Activated CD4-positive, alpha-beta T cell treated with anti-CD3 and anti-CD28 coated beads for 36 hours (primary cell): ENCODE results near the gene PLCB1. TPM values are rescaled to one million over a fixed set of nuclear protein-coding genes. Genes with fewer than 3 reads are reported as not detected.
"Not testable (repeated sequence)": the region's sequence is repeated elsewhere in the genome, so short reads cannot be mapped to it uniquely, and the experiment has no call there.

Experiments used
- ATAC-seq: fragments of 200-7000 bp; cut with Tn5 transposase; one replicate; pipeline ENCODE4 v1.10.0; 2021; ENCODE audit warnings: mild to moderate bottlenecking, moderate library complexity
- CTCF ChIA-PET: fragments of 350-600 bp; sonication (Branson Sonifier 250); formaldehyde crosslinking; loops from one replicate; lab custom pipeline; 2021; ENCODE audit warnings: antibody characterized with exemption; lab: Charles Lee
- POLR2A ChIA-PET: fragments of 350-600 bp; sonication (Branson Sonifier 250); formaldehyde crosslinking; loops from one replicate; lab custom pipeline; 2021; ENCODE audit warnings: antibody characterized with exemption, inconsistent platforms; lab: Charles Lee
- DNase-seq: peaks from one replicate; pipeline ENCODE4 v3.0.0-alpha.2; 2020
- H3K27ac Mint-ChIP-seq: one replicate; pipeline ENCODE4 v1.8.0; 2021; ENCODE audit warnings: mixed read lengths
- H3K27me3 Mint-ChIP-seq: one replicate; pipeline ENCODE4 v1.8.0; 2021; ENCODE audit warnings: mixed read lengths
- H3K36me3 Mint-ChIP-seq: one replicate; pipeline ENCODE4 v1.8.0; 2021; ENCODE audit warnings: low read depth, mixed read lengths
- H3K4me1 Mint-ChIP-seq: one replicate; pipeline ENCODE4 v1.8.0; 2021; ENCODE audit warnings: mixed read lengths
- H3K4me3 Mint-ChIP-seq: one replicate; pipeline ENCODE4 v1.8.0; 2021; ENCODE audit warnings: mild to moderate bottlenecking, moderate library complexity, mixed read lengths
- H3K9me3 Mint-ChIP-seq: one replicate; pipeline ENCODE4 v1.8.0; 2021; ENCODE audit warnings: low read depth, mixed read lengths
- intact Hi-C, 2 experiments: fragments of 100-400 bp; cut with DNase I in 1 of 2; cut with micrococcal nuclease in 1 of 2; formaldehyde crosslinking; loops; one replicate each; pipeline versions ENCODE4 v1.14.2 to v1.15.1; 2022 to 2024; cut with DNase I, micrococcal nuclease
- total RNA-seq, 2 experiments: library from RNA; stranded (reverse); gene quantifications; one replicate each; pipeline ENCODE4 v1.2.3, GENCODE V29; 2021

The PLCB1 gene
- total RNA-seq, 2 experiments from 2014 or later = 1.4 to 1.5 TPM

DNA sequence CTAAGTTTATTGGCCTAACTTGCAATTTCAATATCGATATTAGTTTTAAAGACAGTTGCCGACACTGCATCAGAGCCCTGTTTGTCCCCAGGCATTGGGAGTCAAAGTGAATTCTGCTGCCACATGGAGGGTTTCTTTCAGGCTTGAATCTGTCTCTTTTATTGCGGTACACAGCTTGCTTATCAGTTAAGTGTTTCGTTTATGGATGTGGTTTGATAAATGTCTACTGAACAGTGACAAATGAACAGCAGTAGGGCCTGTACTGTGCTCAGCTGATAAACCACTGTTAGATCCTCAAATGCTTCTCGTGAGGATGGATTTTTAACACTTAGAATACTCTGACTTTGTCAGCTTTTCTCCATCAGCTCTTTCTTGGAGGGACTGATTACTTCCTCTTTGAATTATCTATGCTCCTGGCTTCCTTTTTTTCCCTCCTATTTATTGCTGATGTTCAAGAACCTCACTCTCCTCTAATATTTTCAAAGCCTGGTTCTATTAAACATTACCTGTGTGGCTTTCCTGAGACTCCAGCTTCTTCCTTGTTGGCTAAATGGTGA lies 240.8 kb downstream of the PLCB1 start:
- DNase-seq = no peak
- intact Hi-C loops = no loop called here
- no peaks in the 10 kb centered on the region for H3K9me3 Mint-ChIP-seq
- ATAC-seq = no peak
- H3K27ac Mint-ChIP-seq = no peak overlapping the region
- no peaks in the 10 kb centered on the region for H3K27me3 Mint-ChIP-seq
- H3K4me3 Mint-ChIP-seq = no peak overlapping the region
- ChIA-PET POLR2A (no interaction called here), CTCF (interaction anchor here (0.9 kb wide), 1 partner anchor 17 kb away, joined by 3 read pairs; no protein-coding TSS in a partner anchor)
- no peaks in the 10 kb centered on the region for H3K36me3 Mint-ChIP-seq
- H3K4me1 Mint-ChIP-seq = peaks cover 6% of the 10 kb centered on the region

DNA sequence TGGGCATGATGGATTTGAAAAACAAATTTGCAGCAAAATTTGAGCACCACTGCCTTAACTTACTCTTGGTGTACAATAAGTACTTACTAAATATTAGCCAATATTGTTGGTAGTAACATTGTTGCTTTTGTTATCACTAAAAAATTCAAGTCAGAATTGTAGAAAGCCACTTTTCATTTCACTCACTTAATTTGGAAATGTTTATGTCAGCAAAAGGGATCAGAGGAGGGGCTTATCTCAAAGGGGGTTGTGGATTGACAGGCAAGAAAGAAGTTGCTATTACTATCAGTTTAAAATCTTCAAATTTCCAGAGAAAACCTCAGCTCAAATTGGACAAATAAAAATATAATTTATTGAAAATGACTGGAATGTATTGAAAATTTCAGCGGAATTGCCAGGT lies 241.5 kb downstream of the PLCB1 start:
- H3K27me3 Mint-ChIP-seq = no peaks in the 10 kb centered on the region
- H3K36me3 Mint-ChIP-seq = no peaks in the 10 kb centered on the region
- ATAC-seq (no peak), DNase-seq (no peak)
- no peak overlapping the region for H3K27ac Mint-ChIP-seq
- ChIA-PET CTCF (interaction anchor here (0.9 to 1.4 kb wide), 2 partner anchors 13 to 17 kb away, joined by 3 to 4 read pairs; no protein-coding TSS in a partner anchor), POLR2A (no interaction called here)
- no peaks in the 10 kb centered on the region for H3K9me3 Mint-ChIP-seq
- peaks cover 6% of the 10 kb centered on the region for H3K4me1 Mint-ChIP-seq
- H3K4me3 Mint-ChIP-seq = no peak overlapping the region
- intact Hi-C loops = no loop called here

DNA sequence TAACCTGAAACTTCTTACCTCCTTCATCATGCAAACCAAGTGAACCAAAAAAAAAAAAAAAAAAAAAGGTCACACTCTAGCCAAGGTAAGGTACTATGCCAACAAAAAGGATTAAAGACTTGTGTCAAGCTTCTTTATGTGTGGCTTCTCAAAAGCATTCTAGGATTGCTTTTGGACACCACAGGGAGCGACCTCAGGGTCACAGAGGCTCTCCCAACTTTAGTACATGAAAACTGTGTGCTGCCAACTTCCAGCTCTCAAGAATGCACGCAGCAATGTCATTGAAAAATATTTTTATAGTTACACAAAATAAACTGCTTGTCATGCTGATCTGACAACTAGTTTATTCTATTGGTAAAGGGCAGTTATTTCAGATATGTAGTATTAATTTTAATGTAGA lies 243.8 kb downstream of the PLCB1 start:
- Mint-ChIP-seq H3K4me1 (no peaks in the 10 kb centered on the region), H3K27me3 (no peaks in the 10 kb centered on the region), H3K27ac (no peak overlapping the region), H3K4me3 (no peak overlapping the region), H3K36me3 (no peaks in the 10 kb centered on the region), H3K9me3 (no peaks in the 10 kb centered on the region)
- DNase-seq = no peak
- intact Hi-C loops = no loop called here
- ChIA-PET CTCF (no interaction called here), POLR2A (interaction anchor here (0.6 kb wide), 1 partner anchor 186 kb away, joined by 5 read pairs; no protein-coding TSS in a partner anchor)
- ATAC-seq = no peak

DNA sequence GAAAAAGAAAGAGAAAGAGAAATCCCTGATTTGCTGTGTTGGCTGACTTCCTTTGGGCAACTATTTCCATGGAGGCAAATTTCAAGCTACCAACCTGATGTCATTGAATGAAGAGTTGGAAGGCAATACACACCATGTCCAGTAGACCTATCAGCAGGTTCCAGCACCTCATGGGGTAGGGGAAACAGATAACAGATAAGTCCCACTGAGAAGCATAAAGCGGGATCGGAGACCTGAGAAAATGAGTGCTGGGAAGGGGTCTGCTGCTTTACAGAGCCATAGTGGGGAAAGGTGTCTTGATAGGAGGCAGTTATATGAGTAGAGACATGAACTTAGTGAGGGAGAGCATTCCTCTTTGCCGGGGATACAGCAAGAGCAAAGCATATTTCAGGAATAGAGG lies 244.9 kb downstream of the PLCB1 start:
- Mint-ChIP-seq H3K4me1 (no peaks in the 10 kb centered on the region), H3K27me3 (no peaks in the 10 kb centered on the region), H3K9me3 (no peaks in the 10 kb centered on the region), H3K27ac (no peak overlapping the region), H3K36me3 (no peaks in the 10 kb centered on the region), H3K4me3 (no peak overlapping the region)
- ChIA-PET CTCF (interaction anchor here (0.8 kb wide), 1 partner anchor 13 kb away, joined by 3 read pairs; no protein-coding TSS in a partner anchor), POLR2A (no interaction called here)
- ATAC-seq (no peak), DNase-seq (no peak)
- intact Hi-C loops = no loop called here

DNA sequence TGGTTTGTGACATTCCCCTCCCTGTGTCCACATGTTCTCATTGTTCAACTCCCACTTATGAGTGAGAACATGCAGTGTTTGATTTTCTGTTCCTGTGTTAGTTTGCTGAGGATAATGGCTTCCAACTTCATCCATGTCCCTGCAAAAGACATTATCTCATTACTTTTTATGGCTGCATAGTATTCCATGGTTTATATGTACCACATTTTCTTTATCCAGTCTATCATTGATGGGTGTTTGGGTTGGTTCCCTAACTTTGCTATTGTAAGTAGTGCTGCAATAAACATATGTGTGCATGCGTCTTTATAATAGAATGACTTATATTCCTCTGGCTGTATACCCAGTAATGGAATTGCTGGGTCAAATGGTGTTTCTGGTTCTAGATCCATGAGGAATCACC lies 247.1 kb downstream of the PLCB1 start:
- POLR2A ChIA-PET, ATAC-seq, H3K4me1 Mint-ChIP-seq, H3K27me3 Mint-ChIP-seq, H3K9me3 Mint-ChIP-seq, H3K36me3 Mint-ChIP-seq, DNase-seq, intact Hi-C loops, H3K4me3 Mint-ChIP-seq, H3K27ac Mint-ChIP-seq: not testable (repeated sequence)
- CTCF ChIA-PET = interaction anchor here (0.8 kb wide), 1 partner anchor 9 kb away, joined by 4 read pairs; no protein-coding TSS in a partner anchor

DNA sequence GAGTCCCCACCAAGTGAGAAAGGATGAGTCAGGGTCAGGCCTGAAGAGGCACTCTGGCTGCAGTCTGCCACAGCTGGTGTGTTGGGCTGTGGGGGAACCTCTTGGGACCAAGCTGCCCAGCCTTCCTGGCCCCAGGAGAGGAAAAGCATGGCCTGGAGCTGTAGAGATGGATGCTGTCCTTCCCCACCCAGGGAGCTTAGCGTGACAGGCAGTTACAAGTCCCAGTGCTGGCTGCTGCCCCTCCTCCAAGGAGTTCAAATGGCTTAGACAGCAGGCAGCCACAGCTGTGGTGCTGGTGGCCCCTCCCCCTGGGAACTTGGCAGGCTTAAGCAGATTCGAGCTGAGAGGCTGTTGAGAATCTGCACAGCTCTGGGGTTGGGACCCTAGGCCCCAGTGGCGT lies 253.2 kb downstream of the PLCB1 start:
- Mint-ChIP-seq H3K9me3 (no peaks in the 10 kb centered on the region), H3K27ac (no peak overlapping the region), H3K36me3 (no peaks in the 10 kb centered on the region), H3K4me3 (no peak overlapping the region), H3K4me1 (no peaks in the 10 kb centered on the region), H3K27me3 (peaks cover 2% of the 10 kb centered on the region)
- ATAC-seq = no peak
- ChIA-PET CTCF (interaction anchor here (7.3 kb wide), 1 partner anchor 340 kb away, joined by 42 read pairs; no protein-coding TSS in a partner anchor), POLR2A (no interaction called here)
- intact Hi-C loops = loop anchor here in 1 of 2 experiments (5.0 kb wide), 1 partner anchor 337 kb away; no protein-coding TSS in a partner anchor
- DNase-seq = no peak

DNA sequence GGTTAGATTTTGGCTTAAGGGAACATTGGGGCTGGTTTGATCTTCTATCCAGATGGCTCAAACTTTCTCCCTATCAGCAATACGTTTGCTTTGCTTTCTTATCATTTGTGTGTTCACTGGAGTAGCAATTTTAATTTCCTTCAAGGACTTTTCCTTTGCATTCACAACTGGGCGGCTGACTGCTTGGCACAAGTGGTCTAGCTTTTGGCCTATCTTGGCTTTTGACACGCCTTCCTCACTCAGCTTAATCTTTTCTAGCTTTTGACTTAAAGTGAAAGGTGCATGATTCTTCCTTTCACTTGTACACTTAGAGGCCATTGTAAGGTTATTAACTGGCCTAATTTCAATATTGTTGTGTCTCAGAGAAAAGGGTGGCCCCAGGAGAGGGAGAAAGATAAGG lies 254.9 kb downstream of the PLCB1 start:
- ChIA-PET CTCF (interaction anchor here (0.6 to 7.3 kb wide), 10 partner anchors 9 to 342 kb away, joined by 3 to 42 read pairs (median 4); partner anchors contain the start of gene PLCB1), POLR2A (no interaction called here)
- Mint-ChIP-seq H3K9me3 (no peaks in the 10 kb centered on the region), H3K36me3 (no peaks in the 10 kb centered on the region), H3K4me1 (no peaks in the 10 kb centered on the region), H3K4me3 (no peak overlapping the region), H3K27ac (no peak overlapping the region), H3K27me3 (peaks cover 2% of the 10 kb centered on the region)
- intact Hi-C loops = loop anchor here in 1 of 2 experiments (5.0 kb wide), 1 partner anchor 335 kb away; no protein-coding TSS in a partner anchor
- ATAC-seq = no peak
- DNase-seq = no peak

DNA sequence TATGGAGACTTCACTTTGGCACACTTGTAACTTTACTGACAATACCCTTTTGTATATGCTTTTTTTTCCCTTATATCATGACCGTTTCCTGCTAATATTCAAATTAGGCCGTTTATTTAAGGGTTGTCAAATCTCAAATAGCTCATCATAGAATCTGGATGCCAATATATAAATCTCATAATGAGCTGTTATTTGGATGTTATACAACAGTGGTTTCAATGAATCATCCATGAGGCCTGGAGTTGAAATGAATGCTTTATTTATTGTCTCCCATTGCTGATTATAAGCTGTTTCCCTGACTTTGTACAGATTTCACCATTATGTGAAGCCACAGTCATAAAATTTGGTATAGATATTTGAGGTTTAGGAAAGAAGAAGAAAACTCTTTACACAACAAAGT lies 256.1 kb downstream of the PLCB1 start:
- no peak overlapping the region for H3K27ac Mint-ChIP-seq
- intact Hi-C loops = loop anchor here (2.0 to 5.0 kb wide), 2 partner anchors 334 to 345 kb away; no protein-coding TSS in a partner anchor
- DNase-seq (no peak), ATAC-seq (no peak)
- CTCF ChIA-PET = interaction anchor here (0.5 to 7.3 kb wide), 16 partner anchors 8 to 452 kb away, joined by 3 to 42 read pairs (median 4); partner anchors contain the start of gene PLCB1
- peaks cover 2% of the 10 kb centered on the region for H3K27me3 Mint-ChIP-seq
- no peaks in the 10 kb centered on the region for H3K9me3 Mint-ChIP-seq
- H3K4me1 Mint-ChIP-seq = no peaks in the 10 kb centered on the region
- H3K36me3 Mint-ChIP-seq = no peaks in the 10 kb centered on the region
- H3K4me3 Mint-ChIP-seq = no peak overlapping the region
- POLR2A ChIA-PET = no interaction called here

DNA sequence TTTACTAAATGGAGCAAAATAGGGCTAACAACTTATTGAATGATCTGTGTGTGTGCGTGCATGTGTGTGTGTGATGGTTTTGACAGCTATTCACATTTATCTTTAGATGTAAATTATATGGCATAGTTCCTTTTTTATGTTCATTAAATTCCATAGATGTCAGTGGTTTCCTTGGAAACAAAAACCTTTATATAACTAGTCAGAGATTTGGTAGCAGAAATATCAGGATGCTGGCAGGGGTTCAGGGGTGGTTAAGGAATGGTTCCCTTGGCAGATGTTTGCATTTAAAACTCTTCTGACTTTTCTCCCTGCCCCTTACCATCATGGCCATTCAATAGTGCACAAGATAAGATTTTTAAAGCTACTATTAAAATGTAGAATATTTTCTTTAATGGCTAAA lies 256.6 kb downstream of the PLCB1 start:
- H3K9me3 Mint-ChIP-seq = no peaks in the 10 kb centered on the region
- no peaks in the 10 kb centered on the region for H3K4me1 Mint-ChIP-seq
- ATAC-seq (no peak), DNase-seq (no peak)
- intact Hi-C loops = loop anchor here (1.0 to 5.0 kb wide), 4 partner anchors 256 to 346 kb away; partner anchors contain the start of gene PLCB1 (in 2 of the 2)
- peaks cover 2% of the 10 kb centered on the region for H3K27me3 Mint-ChIP-seq
- H3K36me3 Mint-ChIP-seq = no peaks in the 10 kb centered on the region
- POLR2A ChIA-PET = no interaction called here
- CTCF ChIA-PET = interaction anchor here (1.0 to 7.3 kb wide), 11 partner anchors 9 to 452 kb away, joined by 3 to 42 read pairs (median 4); partner anchors contain the start of gene PLCB1
- H3K4me3 Mint-ChIP-seq = no peak overlapping the region
- no peak overlapping the region for H3K27ac Mint-ChIP-seq

DNA sequence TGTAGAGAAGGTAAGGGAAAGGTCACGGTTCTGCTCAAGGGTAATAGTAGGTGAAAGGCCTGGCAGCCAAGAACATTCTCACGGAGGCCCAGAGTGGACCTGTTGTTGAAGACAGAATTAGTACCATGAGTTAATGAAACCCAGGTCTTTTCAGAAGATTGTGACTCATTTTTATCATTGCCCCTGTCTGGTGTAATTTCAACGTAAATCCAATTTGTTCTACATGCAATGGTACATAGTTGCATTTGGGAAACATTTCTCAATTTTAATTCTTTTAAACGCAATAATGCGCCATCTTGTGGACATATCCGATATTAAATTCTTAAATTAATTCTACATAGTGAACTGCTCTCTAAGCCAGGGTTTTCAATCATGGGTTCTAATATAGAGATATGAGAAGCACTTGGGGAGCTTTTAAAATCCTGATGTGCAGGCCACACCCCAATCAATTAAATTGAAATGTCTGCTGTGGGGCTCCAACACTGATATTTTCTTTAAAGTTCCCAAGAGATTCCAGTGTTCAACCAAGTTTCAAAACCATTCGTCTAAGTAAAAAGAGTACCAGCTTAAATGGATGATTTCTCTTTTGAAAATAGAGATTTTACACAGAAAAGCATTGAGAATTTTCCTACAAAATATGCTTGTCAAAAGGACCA lies 257.4 kb downstream of the PLCB1 start:
- ATAC-seq (no peak), DNase-seq (no peak)
- Mint-ChIP-seq H3K4me1 (no peaks in the 10 kb centered on the region), H3K4me3 (no peak overlapping the region), H3K36me3 (no peaks in the 10 kb centered on the region), H3K27ac (no peak overlapping the region), H3K9me3 (no peaks in the 10 kb centered on the region), H3K27me3 (peaks cover 2% of the 10 kb centered on the region)
- intact Hi-C loops = loop anchor here (1.0 to 5.0 kb wide), 4 partner anchors 257 to 347 kb away; partner anchors contain the start of gene PLCB1 (in 2 of the 2)
- ChIA-PET POLR2A (no interaction called here), CTCF (interaction anchor here (0.6 to 7.3 kb wide), 13 partner anchors 10 to 1659 kb away, joined by 3 to 42 read pairs (median 4); partner anchors contain the start of gene PLCB1)

DNA sequence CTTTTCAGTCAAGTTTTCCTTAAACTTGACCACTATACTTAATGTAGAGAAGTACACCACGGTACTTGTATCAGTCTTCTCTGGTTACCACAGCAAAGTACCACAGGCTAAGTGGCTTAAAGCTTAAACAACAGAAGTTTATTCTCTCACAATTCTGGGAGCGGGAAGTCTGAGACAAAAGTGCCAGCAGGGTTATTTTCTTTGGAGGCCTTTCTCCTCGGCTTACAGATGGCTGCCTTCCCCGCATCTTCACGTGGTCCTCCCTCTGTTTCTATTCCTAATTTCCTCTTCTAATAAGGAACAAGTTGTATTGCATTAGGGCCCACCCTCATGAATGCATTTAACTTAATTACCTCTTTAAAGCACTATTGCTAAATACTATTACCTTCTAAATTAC lies 258.0 kb downstream of the PLCB1 start:
- no peaks in the 10 kb centered on the region for H3K36me3 Mint-ChIP-seq
- H3K27me3 Mint-ChIP-seq = peaks cover 2% of the 10 kb centered on the region
- H3K4me3 Mint-ChIP-seq = no peak overlapping the region
- H3K27ac Mint-ChIP-seq = no peak overlapping the region
- no peak for ATAC-seq
- ChIA-PET POLR2A (no interaction called here), CTCF (interaction anchor here (0.6 to 7.3 kb wide), 12 partner anchors 11 to 1660 kb away, joined by 3 to 42 read pairs (median 5); partner anchors contain the start of gene PLCB1)
- intact Hi-C loops = loop anchor here in 1 of 2 experiments (5.0 kb wide), 1 partner anchor 332 kb away; no protein-coding TSS in a partner anchor
- H3K9me3 Mint-ChIP-seq = no peaks in the 10 kb centered on the region
- H3K4me1 Mint-ChIP-seq = no peaks in the 10 kb centered on the region
- DNase-seq = no peak
